Activated T-cell treated with anti-CD3 and anti-CD28 coated beads for 48 hours (primary cell): ENCODE measurements around the gene NAT14.

Experiments used
- DNase-seq: peaks from one replicate; pipeline ENCODE4 v3.0.0-alpha.2; 2020; ENCODE audit warnings: low read depth

NAT14 gene

DNA sequence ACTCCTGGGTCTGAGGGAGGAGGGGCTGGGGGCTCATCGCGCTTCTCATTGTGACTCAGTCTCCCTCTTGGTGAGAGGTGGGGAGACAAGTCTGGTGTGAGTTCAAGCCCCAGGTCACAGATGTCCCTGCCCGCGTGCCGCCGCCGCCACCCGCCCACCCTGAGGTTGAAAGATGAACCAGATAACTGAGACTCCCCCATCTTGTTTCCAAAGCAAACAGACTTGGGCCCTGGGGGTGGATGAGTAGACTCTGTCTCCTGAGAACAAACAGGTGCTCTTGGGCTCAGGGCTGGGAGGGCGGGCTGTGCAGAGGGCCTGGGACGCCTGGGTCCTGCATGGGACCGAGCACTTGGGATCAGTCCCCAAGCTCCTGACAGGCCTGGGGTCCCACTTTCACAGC is 51.4 kb downstream of the NAT14 start:
- DNase-seq, result no peak
